ENCODE measurements around the gene UFSP1. TPM values are rescaled to one million over a fixed set of nuclear protein-coding genes. Genes with fewer than 3 reads are reported as not detected.

Gene UFSP1
- total RNA-seq, 1 donor from 2014 or later = 5.5 TPM

GRCh38 chr7:100867776-100868485 lies 21.6 kb downstream of the UFSP1 start:
- H3K36me3 Mint-ChIP-seq (ENCODE audit: low read depth) = peaks cover 33% of the 10 kb centered on the region
- no peak for DNase-seq (ENCODE audit: low spot score)
- intact Hi-C loops (cut with micrococcal nuclease) = loop anchor here (1.0 to 5.0 kb wide), 3 partner anchors 7 to 596 kb away; partner anchors contain the start of genes SLC12A9 and SRRT

GRCh38 chr7:100867040-100867775 lies 22.3 kb downstream of the UFSP1 start, which contains the start of gene TRIP6:
Gene TRIP6, plus strand, starts transcription at chr7:100867387. Its CDS starts 111 bp downstream, at chr7:100867498.
- intact Hi-C loops (cut with micrococcal nuclease) = loop anchor here (1.0 to 5.0 kb wide), 3 partner anchors 8 to 595 kb away; partner anchors contain the start of genes SLC12A9 and SRRT
- H3K27ac Mint-ChIP-seq = peak within 1 kb of the TSS; percentile 90
- H3K9me3 Mint-ChIP-seq = no peaks in the 10 kb centered on the region
- peaks cover 12% of the 10 kb centered on the region for H3K4me1 Mint-ChIP-seq (ENCODE audit: low read depth)
- peak within 1 kb of the TSS; percentile 91 for H3K4me3 Mint-ChIP-seq
- peaks cover 2% of the 10 kb centered on the region for H3K27me3 Mint-ChIP-seq (ENCODE audit: insufficient read depth)
- H3K36me3 Mint-ChIP-seq (ENCODE audit: low read depth) = peaks cover 34% of the 10 kb centered on the region
- DNase-seq (ENCODE audit: low spot score) = peak; percentile 43

More at GRCh38 chr7:100867776-100868485, 21.6 kb downstream of the UFSP1 start:
- peak overlapping the region; percentile 73 for H3K27ac Mint-ChIP-seq
- H3K4me3 Mint-ChIP-seq = peak overlapping the region; percentile 91
- H3K9me3 Mint-ChIP-seq = no peaks in the 10 kb centered on the region
- H3K4me1 Mint-ChIP-seq (ENCODE audit: low read depth) = peaks cover 12% of the 10 kb centered on the region
- peaks cover 2% of the 10 kb centered on the region for H3K27me3 Mint-ChIP-seq (ENCODE audit: insufficient read depth)

GRCh38 chr7:100866729-100867039 lies 22.8 kb downstream of the UFSP1 start:
- intact Hi-C loops (cut with micrococcal nuclease) = loop anchor here (1.0 to 5.0 kb wide), 3 partner anchors 9 to 594 kb away; partner anchors contain the start of genes SLC12A9 and SRRT
- Mint-ChIP-seq H3K9me3 (no peaks in the 10 kb centered on the region), H3K27ac (peak overlapping the region; percentile 90), H3K27me3 (ENCODE audit: insufficient read depth) (peaks cover 2% of the 10 kb centered on the region), H3K36me3 (ENCODE audit: low read depth) (peaks cover 34% of the 10 kb centered on the region), H3K4me3 (peak overlapping the region; percentile 91), H3K4me1 (ENCODE audit: low read depth) (peaks cover 12% of the 10 kb centered on the region)
- DNase-seq (ENCODE audit: low spot score) = no peak

- peak overlapping the region; percentile 90 for H3K27ac Mint-ChIP-seq
- intact Hi-C loops (cut with micrococcal nuclease) = loop anchor here (5.0 kb wide), 1 partner anchor 594 kb away; no protein-coding TSS in a partner anchor
- H3K4me3 Mint-ChIP-seq = peak overlapping the region; percentile 91
- H3K36me3 Mint-ChIP-seq (ENCODE audit: low read depth) = peaks cover 31% of the 10 kb centered on the region
- no peaks in the 10 kb centered on the region for H3K9me3 Mint-ChIP-seq
- H3K27me3 Mint-ChIP-seq (ENCODE audit: insufficient read depth) = peaks cover 2% of the 10 kb centered on the region
- DNase-seq (ENCODE audit: low spot score) = no peak
- peaks cover 12% of the 10 kb centered on the region for H3K4me1 Mint-ChIP-seq (ENCODE audit: low read depth)
Observed at GRCh38 chr7:100865938-100866728, 23.4 kb downstream of the UFSP1 start.

- H3K4me3 Mint-ChIP-seq = peak overlapping the region; percentile 30
- intact Hi-C loops (cut with micrococcal nuclease) = loop anchor here (5.0 kb wide), 1 partner anchor 593 kb away; no protein-coding TSS in a partner anchor
- peaks cover 30% of the 10 kb centered on the region for H3K36me3 Mint-ChIP-seq (ENCODE audit: low read depth)
- no peak overlapping the region for H3K27ac Mint-ChIP-seq
- peaks cover 12% of the 10 kb centered on the region for H3K4me1 Mint-ChIP-seq (ENCODE audit: low read depth)
- H3K9me3 Mint-ChIP-seq = no peaks in the 10 kb centered on the region
- no peak for DNase-seq (ENCODE audit: low spot score)
- H3K27me3 Mint-ChIP-seq (ENCODE audit: insufficient read depth) = peaks cover 2% of the 10 kb centered on the region
Observed at GRCh38 chr7:100865372-100865911, 24.1 kb downstream of the UFSP1 start.

GRCh38 chr7:100864263-100864845 lies 25.2 kb downstream of the UFSP1 start:
- Mint-ChIP-seq H3K27ac (no peak overlapping the region), H3K4me1 (ENCODE audit: low read depth) (peaks cover 12% of the 10 kb centered on the region), H3K36me3 (ENCODE audit: low read depth) (peaks cover 33% of the 10 kb centered on the region), H3K9me3 (no peaks in the 10 kb centered on the region), H3K4me3 (no peak overlapping the region), H3K27me3 (ENCODE audit: insufficient read depth) (peaks cover 2% of the 10 kb centered on the region)
- intact Hi-C loops (cut with micrococcal nuclease) = no loop called here
- no peak for DNase-seq (ENCODE audit: low spot score)

- peaks cover 2% of the 10 kb centered on the region for H3K27me3 Mint-ChIP-seq (ENCODE audit: insufficient read depth)
- no peak overlapping the region for H3K27ac Mint-ChIP-seq
- no peak overlapping the region for H3K4me3 Mint-ChIP-seq
- peaks cover 12% of the 10 kb centered on the region for H3K4me1 Mint-ChIP-seq (ENCODE audit: low read depth)
- no peak for DNase-seq (ENCODE audit: low spot score)
- peaks cover 33% of the 10 kb centered on the region for H3K36me3 Mint-ChIP-seq (ENCODE audit: low read depth)
- no peaks in the 10 kb centered on the region for H3K9me3 Mint-ChIP-seq
- intact Hi-C loops (cut with micrococcal nuclease) = no loop called here
Observed at GRCh38 chr7:100863406-100863950, 26.0 kb downstream of the UFSP1 start.

GRCh38 chr7:100861616-100861985 lies 27.9 kb downstream of the UFSP1 start:
- no peak overlapping the region for H3K4me3 Mint-ChIP-seq
- peaks cover 36% of the 10 kb centered on the region for H3K36me3 Mint-ChIP-seq (ENCODE audit: low read depth)
- H3K27me3 Mint-ChIP-seq (ENCODE audit: insufficient read depth) = no peaks in the 10 kb centered on the region
- no peak overlapping the region for H3K27ac Mint-ChIP-seq
- no peaks in the 10 kb centered on the region for H3K9me3 Mint-ChIP-seq
- no peak for DNase-seq (ENCODE audit: low spot score)
- H3K4me1 Mint-ChIP-seq (ENCODE audit: low read depth) = peaks cover under 1% of the 10 kb centered on the region
- intact Hi-C loops (cut with micrococcal nuclease) = no loop called here

GRCh38 chr7:100860702-100861615 lies 28.6 kb downstream of the UFSP1 start:
- peaks cover 36% of the 10 kb centered on the region for H3K36me3 Mint-ChIP-seq (ENCODE audit: low read depth)

GRCh38 chr7:100859856-100860255 lies 29.7 kb downstream of the UFSP1 start:
- Mint-ChIP-seq H3K27ac (no peak overlapping the region), H3K4me1 (ENCODE audit: low read depth) (peaks cover 4% of the 10 kb centered on the region), H3K27me3 (ENCODE audit: insufficient read depth) (no peaks in the 10 kb centered on the region), H3K4me3 (no peak overlapping the region), H3K9me3 (no peaks in the 10 kb centered on the region), H3K36me3 (ENCODE audit: low read depth) (peaks cover 38% of the 10 kb centered on the region)
- no peak for DNase-seq (ENCODE audit: low spot score)
- intact Hi-C loops (cut with micrococcal nuclease) = no loop called here

More at GRCh38 chr7:100860702-100861615, 28.6 kb downstream of the UFSP1 start:
- intact Hi-C loops (cut with micrococcal nuclease) = no loop called here
- Mint-ChIP-seq H3K4me1 (ENCODE audit: low read depth) (peaks cover under 1% of the 10 kb centered on the region), H3K4me3 (no peak overlapping the region), H3K27ac (no peak overlapping the region), H3K27me3 (ENCODE audit: insufficient read depth) (no peaks in the 10 kb centered on the region), H3K9me3 (no peaks in the 10 kb centered on the region)
- DNase-seq (ENCODE audit: low spot score) = no peak

GRCh38 chr7:100856871-100857282 lies 32.6 kb downstream of the UFSP1 start:
- no peaks in the 10 kb centered on the region for H3K9me3 Mint-ChIP-seq
- H3K4me3 Mint-ChIP-seq = no peak overlapping the region
- peaks cover 6% of the 10 kb centered on the region for H3K4me1 Mint-ChIP-seq (ENCODE audit: low read depth)
- H3K36me3 Mint-ChIP-seq (ENCODE audit: low read depth) = peaks cover 21% of the 10 kb centered on the region
- intact Hi-C loops (cut with micrococcal nuclease) = no loop called here
- DNase-seq (ENCODE audit: low spot score) = no peak
- H3K27me3 Mint-ChIP-seq (ENCODE audit: insufficient read depth) = no peaks in the 10 kb centered on the region
- no peak overlapping the region for H3K27ac Mint-ChIP-seq
